ENCODE measurements around the gene TMEM184B.

Gene TMEM184B

DNA sequence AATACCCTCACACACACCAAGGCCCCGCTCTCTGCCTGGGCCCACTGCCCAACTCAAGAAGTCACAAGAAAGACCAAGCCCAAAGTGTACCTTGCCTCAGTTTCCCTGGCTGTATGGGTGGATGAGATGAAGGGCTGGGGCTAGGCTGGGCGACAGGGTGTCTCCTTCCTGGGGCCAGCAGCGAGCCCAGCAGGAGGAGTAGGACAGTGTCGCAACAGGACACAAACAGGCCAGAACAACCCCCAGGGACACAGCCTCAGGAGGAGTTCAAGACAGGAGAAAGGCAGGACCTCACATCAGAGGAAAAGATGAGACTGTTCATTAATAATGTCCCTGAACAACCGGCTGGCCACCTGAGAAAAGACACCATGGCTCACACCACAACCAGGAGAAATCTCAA is 31.2 kb upstream of the TMEM184B start:
- no peak for DNase-seq (ENCODE audit: low read depth, low spot score)
- H3K9me3 ChIP-seq (ENCODE audit: insufficient read depth, low read length): no peaks in the 10 kb centered on the region
- no peak for TF ChIP-seq YY1 (IDR thresholded peaks at IDR 0.05; ENCODE audit: insufficient read depth, insufficient read length)
- no peak for TF ChIP-seq SUZ12 (IDR thresholded peaks at IDR 0.05; ENCODE audit: extremely low read depth, insufficient read depth, insufficient read length)
- no peak for TF ChIP-seq ZNF274 (IDR thresholded peaks at IDR 0.05; ENCODE audit: low read depth, low read length)
- peaks cover 83% of the 10 kb centered on the region for H3K36me3 ChIP-seq (ENCODE audit: insufficient read depth, insufficient read length, low read length)
- H3K4me3 ChIP-seq (ENCODE audit: insufficient read length, low read depth): no peak overlapping the region
- no peaks in the 10 kb centered on the region for H3K27me3 ChIP-seq (ENCODE audit: insufficient read depth, insufficient read length)
- no peak overlapping the region for H3K9ac ChIP-seq (ENCODE audit: insufficient read length, low read depth)
- H3K4me1 ChIP-seq (ENCODE audit: insufficient read depth, insufficient read length): peaks cover 26% of the 10 kb centered on the region

GRCh38 chr22:38302906-38303305 is 30.1 kb upstream of the TMEM184B start:
- H3K4me3 ChIP-seq (ENCODE audit: insufficient read length, low read depth): no peak overlapping the region
- peaks cover 23% of the 10 kb centered on the region for H3K4me1 ChIP-seq (ENCODE audit: insufficient read depth, insufficient read length)
- no peak for DNase-seq (ENCODE audit: low read depth, low spot score)
- H3K9ac ChIP-seq (ENCODE audit: insufficient read length, low read depth): no peak overlapping the region
- no peaks in the 10 kb centered on the region for H3K9me3 ChIP-seq (ENCODE audit: insufficient read depth, low read length)
- peaks cover 83% of the 10 kb centered on the region for H3K36me3 ChIP-seq (ENCODE audit: insufficient read depth, insufficient read length, low read length)
- no peak for TF ChIP-seq ZNF274 (IDR thresholded peaks at IDR 0.05; ENCODE audit: low read depth, low read length)
- no peak for TF ChIP-seq SUZ12 (IDR thresholded peaks at IDR 0.05; ENCODE audit: extremely low read depth, insufficient read depth, insufficient read length)
- no peak for TF ChIP-seq YY1 (IDR thresholded peaks at IDR 0.05; ENCODE audit: insufficient read depth, insufficient read length)
- H3K27me3 ChIP-seq (ENCODE audit: insufficient read depth, insufficient read length): no peaks in the 10 kb centered on the region

DNA sequence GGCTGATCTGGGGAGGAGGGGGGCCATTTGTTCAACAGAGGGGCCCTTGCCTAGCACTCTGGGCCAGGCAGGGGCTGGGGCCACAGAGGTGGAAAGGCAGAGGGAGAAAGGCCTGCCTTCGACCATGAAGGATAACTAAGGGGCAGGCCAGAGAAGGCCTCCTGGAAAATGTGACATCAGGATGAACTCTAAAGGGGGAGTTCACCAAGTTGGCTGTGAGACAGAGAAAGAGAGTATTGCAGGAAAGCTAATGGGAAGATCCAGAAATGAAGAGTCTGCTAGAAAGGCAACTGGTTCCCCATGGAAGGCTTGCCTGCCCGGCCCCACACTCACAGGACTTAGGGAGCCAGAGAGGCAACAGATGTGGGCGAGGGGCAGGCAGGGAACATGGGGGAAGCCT is 28.1 kb upstream of the TMEM184B start:
- TF ChIP-seq SUZ12 (IDR thresholded peaks at IDR 0.05; ENCODE audit: extremely low read depth, insufficient read depth, insufficient read length) (no peak), ZNF274 (IDR thresholded peaks at IDR 0.05; ENCODE audit: low read depth, low read length) (no peak), YY1 (IDR thresholded peaks at IDR 0.05; ENCODE audit: insufficient read depth, insufficient read length) (no peak)
- no peaks in the 10 kb centered on the region for H3K9me3 ChIP-seq (ENCODE audit: insufficient read depth, low read length)
- H3K36me3 ChIP-seq (ENCODE audit: insufficient read depth, insufficient read length, low read length): peaks cover 92% of the 10 kb centered on the region
- no peak overlapping the region for H3K4me3 ChIP-seq (ENCODE audit: insufficient read length, low read depth)
- no peaks in the 10 kb centered on the region for H3K27me3 ChIP-seq (ENCODE audit: insufficient read depth, insufficient read length)
- H3K4me1 ChIP-seq (ENCODE audit: insufficient read depth, insufficient read length): peaks cover 25% of the 10 kb centered on the region
- no peak for DNase-seq (ENCODE audit: low read depth, low spot score)
- no peak overlapping the region for H3K9ac ChIP-seq (ENCODE audit: insufficient read length, low read depth)

- no peaks in the 10 kb centered on the region for H3K27me3 ChIP-seq (ENCODE audit: insufficient read depth, insufficient read length)
- no peak for DNase-seq (ENCODE audit: low read depth, low spot score)
- H3K36me3 ChIP-seq (ENCODE audit: insufficient read depth, insufficient read length, low read length): peaks cover 93% of the 10 kb centered on the region
- no peak overlapping the region for H3K9ac ChIP-seq (ENCODE audit: insufficient read length, low read depth)
- H3K9me3 ChIP-seq (ENCODE audit: insufficient read depth, low read length): no peaks in the 10 kb centered on the region
- no peak overlapping the region for H3K4me3 ChIP-seq (ENCODE audit: insufficient read length, low read depth)
- TF ChIP-seq SUZ12 (IDR thresholded peaks at IDR 0.05; ENCODE audit: extremely low read depth, insufficient read depth, insufficient read length): no peak
- no peak for TF ChIP-seq ZNF274 (IDR thresholded peaks at IDR 0.05; ENCODE audit: low read depth, low read length)
- no peak for TF ChIP-seq YY1 (IDR thresholded peaks at IDR 0.05; ENCODE audit: insufficient read depth, insufficient read length)
- peaks cover 25% of the 10 kb centered on the region for H3K4me1 ChIP-seq (ENCODE audit: insufficient read depth, insufficient read length)
These were observed 27.6 kb upstream of the TMEM184B start for GRCh38 chr22:38300197-38300945.

GRCh38 chr22:38299770-38300102 is 26.9 kb upstream of the TMEM184B start:
- Histone ChIP-seq H3K4me3 (ENCODE audit: insufficient read length, low read depth) (no peak overlapping the region), H3K9ac (ENCODE audit: insufficient read length, low read depth) (no peak overlapping the region), H3K4me1 (ENCODE audit: insufficient read depth, insufficient read length) (peaks cover 25% of the 10 kb centered on the region), H3K27me3 (ENCODE audit: insufficient read depth, insufficient read length) (no peaks in the 10 kb centered on the region), H3K36me3 (ENCODE audit: insufficient read depth, insufficient read length, low read length) (peaks cover 99% of the 10 kb centered on the region), H3K9me3 (ENCODE audit: insufficient read depth, low read length) (no peaks in the 10 kb centered on the region)
- no peak for DNase-seq (ENCODE audit: low read depth, low spot score)
- TF ChIP-seq YY1 (IDR thresholded peaks at IDR 0.05; ENCODE audit: insufficient read depth, insufficient read length): no peak
- no peak for TF ChIP-seq SUZ12 (IDR thresholded peaks at IDR 0.05; ENCODE audit: extremely low read depth, insufficient read depth, insufficient read length)
- no peak for TF ChIP-seq ZNF274 (IDR thresholded peaks at IDR 0.05; ENCODE audit: low read depth, low read length)

GRCh38 chr22:38298312-38299005 is 25.6 kb upstream of the TMEM184B start:
- H3K4me1 ChIP-seq (ENCODE audit: insufficient read depth, insufficient read length): peaks cover 17% of the 10 kb centered on the region
- H3K36me3 ChIP-seq (ENCODE audit: insufficient read depth, insufficient read length, low read length): peaks cover 98% of the 10 kb centered on the region
- H3K4me3 ChIP-seq (ENCODE audit: insufficient read length, low read depth): no peak overlapping the region
- no peak for DNase-seq (ENCODE audit: low read depth, low spot score)
- no peaks in the 10 kb centered on the region for H3K27me3 ChIP-seq (ENCODE audit: insufficient read depth, insufficient read length)
- H3K9me3 ChIP-seq (ENCODE audit: insufficient read depth, low read length): no peaks in the 10 kb centered on the region
- H3K9ac ChIP-seq (ENCODE audit: insufficient read length, low read depth): no peak overlapping the region
- TF ChIP-seq ZNF274 (IDR thresholded peaks at IDR 0.05; ENCODE audit: low read depth, low read length) (no peak), SUZ12 (IDR thresholded peaks at IDR 0.05; ENCODE audit: extremely low read depth, insufficient read depth, insufficient read length) (no peak), YY1 (IDR thresholded peaks at IDR 0.05; ENCODE audit: insufficient read depth, insufficient read length) (no peak)

DNA sequence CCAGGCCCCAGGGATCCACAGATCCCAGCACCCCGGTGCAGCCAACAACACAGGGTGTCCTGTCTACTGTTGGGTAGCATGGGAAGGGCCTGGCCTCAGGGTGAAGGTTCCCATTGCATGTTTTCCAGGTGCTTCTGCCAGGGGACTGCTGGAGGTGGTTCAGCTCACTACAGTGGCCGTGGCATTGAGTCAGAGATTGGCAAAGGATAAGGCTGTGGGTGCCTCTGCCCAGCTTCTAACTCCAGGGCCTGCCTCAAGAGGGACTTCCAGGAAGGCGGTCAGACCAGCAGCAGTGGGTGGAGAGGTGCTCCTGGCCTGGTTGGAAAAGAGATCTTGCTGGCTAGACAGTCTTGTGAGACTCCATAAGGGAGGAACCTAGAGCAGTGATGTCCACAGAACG is 23.6 kb upstream of the TMEM184B start:
- no peaks in the 10 kb centered on the region for H3K9me3 ChIP-seq (ENCODE audit: insufficient read depth, low read length)
- no peak overlapping the region for H3K4me3 ChIP-seq (ENCODE audit: insufficient read length, low read depth)
- no peak for DNase-seq (ENCODE audit: low read depth, low spot score)
- H3K4me1 ChIP-seq (ENCODE audit: insufficient read depth, insufficient read length): peaks cover 16% of the 10 kb centered on the region
- H3K27me3 ChIP-seq (ENCODE audit: insufficient read depth, insufficient read length): no peaks in the 10 kb centered on the region
- TF ChIP-seq SUZ12 (IDR thresholded peaks at IDR 0.05; ENCODE audit: extremely low read depth, insufficient read depth, insufficient read length): no peak
- TF ChIP-seq ZNF274 (IDR thresholded peaks at IDR 0.05; ENCODE audit: low read depth, low read length): no peak
- no peak for TF ChIP-seq YY1 (IDR thresholded peaks at IDR 0.05; ENCODE audit: insufficient read depth, insufficient read length)
- H3K36me3 ChIP-seq (ENCODE audit: insufficient read depth, insufficient read length, low read length): peaks cover 95% of the 10 kb centered on the region
- no peak overlapping the region for H3K9ac ChIP-seq (ENCODE audit: insufficient read length, low read depth)

Data from NT2/D1 (cell line).